Neural cell (in vitro differentiated cells): Measurements from ENCODE around the gene SLC7A6. TPM values are rescaled to one million over a fixed set of nuclear protein-coding genes. Genes with fewer than 3 reads are reported as not detected.

Experiments used
- H2AFZ ChIP-seq: fragments of 200-600, 300-800 bp; sonication (generic), shearing (Covaris generic); 2 replicates; pipeline ENCODE4 v1.6.0; 2014; ENCODE audit warnings: low read depth, mild to moderate bottlenecking, antibody characterized with exemption, low read length, moderate library complexity
- H3F3A ChIP-seq: fragments of 200-600 bp; shearing (Covaris generic); 2 replicates; pipeline ENCODE4 v1.6.1; 2016; ENCODE audit warnings: mild to moderate bottlenecking, moderate library complexity, mixed read lengths, antibody characterized with exemption, low read length; ENCODE audit not compliant: insufficient read depth, poor library complexity, severe bottlenecking
- H3K27ac ChIP-seq: fragments of 200-600, 300-800 bp; sonication (generic), shearing (Covaris generic); 2 replicates; pipeline ENCODE4 v1.5.1; 2014; ENCODE audit warnings: mild to moderate bottlenecking, low read length, moderate library complexity
- H3K27me3 ChIP-seq: fragments of 300-800, 200-600 bp; sonication (generic), shearing (Covaris generic); 2 replicates; pipeline ENCODE4 v1.6.0; 2014; ENCODE audit warnings: mild to moderate bottlenecking, low read depth, low read length, moderate library complexity; ENCODE audit not compliant: insufficient read depth
- H3K36me3 ChIP-seq: fragments of 300-800, 200-600 bp; sonication (generic), shearing (Covaris generic); 2 replicates; pipeline ENCODE4 v1.5.1; 2014; ENCODE audit warnings: mild to moderate bottlenecking, antibody characterized with exemption, low read length, moderate library complexity; ENCODE audit not compliant: insufficient read depth
- H3K4me2 ChIP-seq: fragments of 300-800, 200-600 bp; sonication (generic), shearing (Covaris generic); 2 replicates; pipeline ENCODE4 v1.6.0; 2014; ENCODE audit warnings: mild to moderate bottlenecking, low read length
- H3K4me3 ChIP-seq: fragments of 300-800, 200-600 bp; sonication (generic), shearing (Covaris generic); 2 replicates; pipeline ENCODE4 v1.5.1; 2014; ENCODE audit warnings: mild to moderate bottlenecking, low read length, moderate library complexity
- H3K79me2 ChIP-seq: fragments of 200-600 bp; shearing (Covaris generic); replicated peaks from 2 replicates; pipeline ENCODE4 v1.6.0; 2014; ENCODE audit warnings: mild to moderate bottlenecking, low read length, moderate library complexity; ENCODE audit not compliant: insufficient read depth
- H3K9ac ChIP-seq: fragments of 300-800, 200-600 bp; sonication (generic), shearing (Covaris generic); 2 replicates; pipeline ENCODE4 v1.6.1; 2016; ENCODE audit warnings: mild to moderate bottlenecking, low read length, mixed read lengths
- H3K9me2 ChIP-seq: fragments of 200-600 bp; shearing (Covaris generic); 2 replicates; pipeline ENCODE4 v1.6.1; 2016; ENCODE audit warnings: mild to moderate bottlenecking, low read length, mixed read lengths; ENCODE audit not compliant: insufficient read depth
- H3K9me3 ChIP-seq: fragments of 200-600, 300-800 bp; sonication (generic), shearing (Covaris generic); 2 replicates; pipeline ENCODE4 v1.6.1; 2016; ENCODE audit warnings: mild to moderate bottlenecking, mixed run types, low read length, moderate library complexity, mixed read lengths
- H4K20me1 ChIP-seq: fragments of 200-600 bp; shearing (Covaris generic); 2 replicates; pipeline ENCODE4 v1.6.1; 2016; ENCODE audit warnings: mild to moderate bottlenecking, mixed run types; ENCODE audit not compliant: insufficient read depth
- CTCF ChIP-seq: fragments of 450-650 bp; IDR thresholded peaks from 2 replicates; pipeline ENCODE4 v1.5.1; 2014; ENCODE audit warnings: antibody characterized with exemption, mild to moderate bottlenecking, moderate library complexity; ENCODE audit not compliant: poor library complexity, severe bottlenecking
- EP300 ChIP-seq: fragments of 450-650 bp; conservative IDR thresholded peaks from 2 replicates; pipeline ENCODE4 v1.6.1; 2014; ENCODE audit warnings: antibody characterized with exemption, mild to moderate bottlenecking, moderate library complexity; ENCODE audit not compliant: poor library complexity, severe bottlenecking
- EZH2 ChIP-seq: fragments of 200-600, 300-800 bp; shearing (Covaris generic), sonication (generic); IDR thresholded peaks from 2 replicates; pipeline ENCODE4 v1.6.1; 2014; ENCODE audit warnings: antibody characterized with exemption, low read length, borderline replicate concordance, mild to moderate bottlenecking; ENCODE audit not compliant: insufficient read depth, poor library complexity, severe bottlenecking
- MXI1 ChIP-seq: fragments of 450-650 bp; conservative IDR thresholded peaks from 2 replicates; pipeline ENCODE4 v1.6.1; 2014; ENCODE audit warnings: antibody characterized with exemption, mild to moderate bottlenecking; ENCODE audit not compliant: poor library complexity, severe bottlenecking
- POLR2AphosphoS5 ChIP-seq: IDR thresholded peaks from 2 replicates; pipeline ENCODE4 v1.6.1; 2012
- RAD21 ChIP-seq: fragments of 450-650 bp; conservative IDR thresholded peaks from 2 replicates; pipeline ENCODE4 v1.6.1; 2014; ENCODE audit warnings: antibody characterized with exemption, mild to moderate bottlenecking, moderate library complexity
- REST ChIP-seq: IDR thresholded peaks from 2 replicates; pipeline ENCODE4 v1.6.1; 2012; ENCODE audit warnings: borderline replicate concordance
- SMC3 ChIP-seq: fragments of 450-650 bp; conservative IDR thresholded peaks from 2 replicates; pipeline ENCODE4 v1.6.1; 2014; ENCODE audit warnings: antibody characterized with exemption, mild to moderate bottlenecking, moderate library complexity; ENCODE audit not compliant: poor library complexity
- TAF1 ChIP-seq: IDR thresholded peaks from 2 replicates; pipeline ENCODE4 v1.6.1; 2012; ENCODE audit warnings: low read depth
- polyA plus RNA-seq: library from polyadenylated mRNA; depleted of rRNA; stranded (reverse); fragments of >200 nt; gene quantifications from 2 replicates; pipeline ENCODE4 v1.2.3, GENCODE V29; 2014

SLC7A6 gene
- polyA plus RNA-seq, 1 donor from 2014 or later = 39.3 TPM

GRCh38 chr16:68289621-68290329 is 25.4 kb downstream of the SLC7A6 start:
- Histone ChIP-seq H3K9ac (no peak overlapping the region), H2AFZ (no peak overlapping the region), H3K27me3 (no peaks in the 10 kb centered on the region), H3K4me2 (no peak overlapping the region), H3K4me3 (no peak overlapping the region), H3K9me3 (no peaks in the 10 kb centered on the region), H3K79me2 (no peaks in the 10 kb centered on the region), H3F3A (no peaks in the 10 kb centered on the region), H3K9me2 (no peaks in the 10 kb centered on the region), H3K36me3 (peaks cover 4% of the 10 kb centered on the region), H3K27ac (no peak overlapping the region), H4K20me1 (no peaks in the 10 kb centered on the region)
- TF ChIP-seq POLR2AphosphoS5 (no peak), SMC3 (no peak), EZH2 (no peak)

- TF ChIP-seq RAD21 (no peak), EP300 (no peak), SMC3 (no peak), REST (no peak), CTCF (no peak), TAF1 (no peak), POLR2AphosphoS5 (no peak)
- no peak overlapping the region for H3K27ac ChIP-seq
- H3K36me3 ChIP-seq = peaks cover 4% of the 10 kb centered on the region
Measured at GRCh38 chr16:68290450-68290849, 26.1 kb downstream of the SLC7A6 start.

GRCh38 chr16:68291227-68291626 is 26.9 kb downstream of the SLC7A6 start:
- no peaks in the 10 kb centered on the region for H3K9me2 ChIP-seq
- H3K9me3 ChIP-seq = no peaks in the 10 kb centered on the region
- H4K20me1 ChIP-seq = no peaks in the 10 kb centered on the region
- H3K79me2 ChIP-seq = no peaks in the 10 kb centered on the region
- H3K4me3 ChIP-seq = no peak overlapping the region
- H3K36me3 ChIP-seq = peaks cover 4% of the 10 kb centered on the region
- H3K9ac ChIP-seq = no peak overlapping the region
- no peak for TF ChIP-seq TAF1
- no peak for TF ChIP-seq SMC3
- no peak for TF ChIP-seq REST
- TF ChIP-seq EZH2 = no peak
- TF ChIP-seq MXI1 = no peak
- no peak for TF ChIP-seq RAD21
- no peak for TF ChIP-seq EP300
- TF ChIP-seq POLR2AphosphoS5 = no peak
- no peak for TF ChIP-seq CTCF
- H3F3A ChIP-seq = no peaks in the 10 kb centered on the region
- no peak overlapping the region for H3K27ac ChIP-seq
- no peak overlapping the region for H3K4me2 ChIP-seq
- H2AFZ ChIP-seq = no peak overlapping the region
- H3K27me3 ChIP-seq = no peaks in the 10 kb centered on the region

More at GRCh38 chr16:68290450-68290849, 26.1 kb downstream of the SLC7A6 start:
- H4K20me1 ChIP-seq = no peaks in the 10 kb centered on the region
- H3K4me2 ChIP-seq = no peak overlapping the region
- no peaks in the 10 kb centered on the region for H3K9me2 ChIP-seq
- no peaks in the 10 kb centered on the region for H3F3A ChIP-seq
- H3K9me3 ChIP-seq = no peaks in the 10 kb centered on the region
- H2AFZ ChIP-seq = no peak overlapping the region
- no peaks in the 10 kb centered on the region for H3K27me3 ChIP-seq
- no peaks in the 10 kb centered on the region for H3K79me2 ChIP-seq
- no peak overlapping the region for H3K4me3 ChIP-seq
- no peak overlapping the region for H3K9ac ChIP-seq
